Stimulated activated CD4-positive, alpha-beta T cell treated with anti-CD3 and anti-CD28 coated beads, TNF-alpha, amount 100 ng/mL, for 4 hours (primary cell): ENCODE results near the gene TUB.

Experiments
- DNase-seq, 3 experiments: peaks; one replicate each; pipeline ENCODE4 v3.0.0-alpha.2; 2020; ENCODE audit warnings: low read depth in 3 of 3

Gene TUB, protein sequence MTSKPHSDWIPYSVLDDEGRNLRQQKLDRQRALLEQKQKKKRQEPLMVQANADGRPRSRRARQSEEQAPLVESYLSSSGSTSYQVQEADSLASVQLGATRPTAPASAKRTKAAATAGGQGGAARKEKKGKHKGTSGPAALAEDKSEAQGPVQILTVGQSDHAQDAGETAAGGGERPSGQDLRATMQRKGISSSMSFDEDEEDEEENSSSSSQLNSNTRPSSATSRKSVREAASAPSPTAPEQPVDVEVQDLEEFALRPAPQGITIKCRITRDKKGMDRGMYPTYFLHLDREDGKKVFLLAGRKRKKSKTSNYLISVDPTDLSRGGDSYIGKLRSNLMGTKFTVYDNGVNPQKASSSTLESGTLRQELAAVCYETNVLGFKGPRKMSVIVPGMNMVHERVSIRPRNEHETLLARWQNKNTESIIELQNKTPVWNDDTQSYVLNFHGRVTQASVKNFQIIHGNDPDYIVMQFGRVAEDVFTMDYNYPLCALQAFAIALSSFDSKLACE

DNA sequence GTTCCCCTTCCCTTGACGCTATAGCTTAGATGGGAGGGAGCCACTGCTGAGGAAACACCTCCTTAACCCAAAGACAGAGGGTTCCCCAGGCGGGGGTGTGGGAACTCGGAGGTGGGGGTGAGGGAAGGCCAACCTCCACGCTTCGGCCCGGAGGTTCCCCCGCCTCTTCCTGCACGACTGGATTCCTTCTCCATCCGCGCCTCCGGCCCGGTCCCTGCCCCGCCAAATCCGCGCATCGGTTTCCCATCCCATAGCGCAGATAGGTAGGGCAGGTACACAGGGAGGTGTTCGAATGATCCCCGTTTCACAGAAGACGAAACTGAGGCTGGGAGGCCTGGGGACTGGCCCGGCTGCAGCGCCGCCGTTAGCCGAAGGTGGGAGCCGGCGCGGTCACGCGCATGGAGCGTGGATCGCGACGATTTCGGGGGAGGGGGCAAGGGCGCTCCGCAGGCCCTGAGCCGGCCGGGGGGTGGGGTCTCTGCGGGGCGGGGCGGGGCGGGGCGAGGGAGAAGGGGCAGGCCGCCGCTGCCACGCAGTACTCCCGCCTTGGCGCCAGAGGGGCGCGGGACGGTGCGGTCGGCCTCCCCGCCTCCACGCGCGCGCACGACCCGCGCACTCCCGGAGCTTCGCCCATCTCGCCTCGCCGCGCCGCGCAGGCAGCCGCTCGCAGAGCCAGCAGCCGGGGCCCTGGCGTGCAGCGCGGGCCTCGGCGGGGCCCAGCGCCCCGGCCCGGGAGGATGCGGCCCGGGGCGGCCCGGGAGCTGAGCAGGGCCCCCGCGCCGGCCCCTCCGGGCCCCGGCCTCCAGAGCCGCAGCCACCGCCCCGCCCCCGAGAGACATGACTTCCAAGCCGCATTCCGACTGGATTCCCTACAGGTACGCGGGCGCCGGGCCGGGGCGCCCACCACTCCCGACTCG is at the start of gene TUB:
Gene TUB, plus strand, starts transcription at position 538 of the 917 bp plus-strand sequence. Its CDS starts 300 bp downstream, at position 838.
- no peak for DNase-seq

DNA sequence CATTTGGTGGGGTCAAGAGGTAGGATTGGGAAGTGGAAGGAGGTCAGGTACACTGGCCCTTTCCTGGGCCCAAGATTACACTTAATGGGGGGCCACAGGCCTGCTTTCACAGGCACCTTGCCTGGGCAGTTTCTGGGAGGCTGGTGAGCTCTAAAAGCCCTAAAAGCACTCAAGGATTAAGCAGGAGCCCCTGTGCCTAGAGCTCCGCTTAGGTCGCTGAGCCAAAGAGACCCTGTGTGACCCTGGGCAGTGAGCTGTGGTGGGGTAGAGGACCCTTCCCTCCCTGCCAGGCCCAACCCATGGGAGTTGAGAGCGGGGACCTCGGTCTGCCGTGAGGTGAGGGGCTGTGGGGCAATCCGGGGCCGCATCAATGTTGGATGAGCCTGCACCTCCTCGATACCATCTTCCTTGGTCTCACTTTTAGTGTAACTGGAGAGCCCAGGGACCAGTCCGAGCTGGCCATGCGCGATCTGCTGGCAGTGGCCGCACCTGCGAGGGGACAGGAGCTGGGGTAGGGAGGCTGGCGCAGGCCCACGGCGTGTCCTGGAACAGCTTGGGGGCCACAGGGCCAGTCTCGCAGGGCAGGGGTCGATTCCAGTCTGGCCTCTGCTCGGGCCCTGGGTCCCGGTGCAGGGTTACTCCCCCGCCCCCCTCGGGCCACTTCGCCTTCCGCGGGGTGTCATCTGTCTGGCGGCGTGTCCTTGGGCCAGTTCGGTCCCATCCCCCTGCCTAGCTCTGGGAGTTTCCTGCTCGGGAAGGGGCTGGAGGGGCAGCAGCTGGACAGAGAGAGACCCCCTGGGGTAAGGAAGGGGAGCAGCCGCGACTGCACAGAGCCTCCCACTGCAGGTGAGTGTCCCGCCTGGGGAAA is 49.5 kb upstream of the TUB start:
- no peak for DNase-seq

DNA sequence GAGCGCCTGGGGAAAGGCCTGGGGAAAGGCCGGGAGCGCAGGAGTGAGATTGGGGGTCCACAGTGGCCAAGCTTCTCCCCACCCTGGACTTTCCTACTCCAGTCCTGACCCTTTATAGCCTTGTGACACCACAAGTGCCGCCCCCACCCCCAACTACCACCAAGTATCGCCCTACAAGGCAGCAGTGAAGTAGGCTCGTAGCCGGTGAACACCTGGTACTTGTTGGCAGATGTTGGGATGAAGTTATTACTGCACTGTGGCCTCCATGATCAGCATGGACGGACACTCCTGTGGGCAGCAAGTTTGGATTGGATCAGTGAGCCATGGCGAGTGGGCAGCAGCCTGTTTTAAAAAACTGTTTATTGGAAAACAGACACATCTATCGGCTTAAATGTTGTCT is 48.9 kb upstream of the TUB start:
- no peak for DNase-seq

DNA sequence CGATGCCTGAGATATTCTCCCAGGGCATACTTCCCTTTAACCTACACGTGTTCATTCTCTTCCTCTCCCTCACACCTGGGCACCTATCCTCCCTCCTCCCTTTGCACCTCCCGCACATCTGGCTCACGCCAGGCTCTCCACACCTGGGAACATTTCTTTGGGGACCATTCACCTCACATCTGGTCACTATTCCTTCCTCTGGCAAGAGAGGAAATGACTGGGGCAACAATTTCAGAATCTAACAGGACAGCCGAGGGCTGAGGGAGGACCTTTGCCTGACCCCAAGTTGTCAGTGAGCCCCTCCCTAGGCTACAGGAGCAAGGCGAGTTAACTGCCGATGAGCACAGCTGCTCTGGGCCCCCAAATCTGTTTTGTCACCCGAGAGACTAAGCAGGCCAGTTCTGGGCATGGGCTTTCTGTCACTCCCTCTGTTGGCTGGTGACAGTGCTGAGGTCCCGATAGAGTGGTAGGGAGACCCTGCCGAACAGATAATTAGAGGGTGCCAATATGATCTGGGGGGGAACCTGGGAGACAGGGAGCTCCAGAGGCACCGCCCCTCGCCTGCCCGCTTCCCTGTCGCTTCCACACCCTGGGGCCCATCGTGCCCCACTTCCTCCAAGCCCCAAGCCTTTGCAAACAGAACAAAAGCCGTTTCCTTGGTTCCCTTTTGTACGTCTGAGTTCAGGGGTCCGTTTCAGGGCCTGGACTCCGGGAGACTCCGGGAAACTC is 48.3 kb upstream of the TUB start:
- no peak for DNase-seq

DNA sequence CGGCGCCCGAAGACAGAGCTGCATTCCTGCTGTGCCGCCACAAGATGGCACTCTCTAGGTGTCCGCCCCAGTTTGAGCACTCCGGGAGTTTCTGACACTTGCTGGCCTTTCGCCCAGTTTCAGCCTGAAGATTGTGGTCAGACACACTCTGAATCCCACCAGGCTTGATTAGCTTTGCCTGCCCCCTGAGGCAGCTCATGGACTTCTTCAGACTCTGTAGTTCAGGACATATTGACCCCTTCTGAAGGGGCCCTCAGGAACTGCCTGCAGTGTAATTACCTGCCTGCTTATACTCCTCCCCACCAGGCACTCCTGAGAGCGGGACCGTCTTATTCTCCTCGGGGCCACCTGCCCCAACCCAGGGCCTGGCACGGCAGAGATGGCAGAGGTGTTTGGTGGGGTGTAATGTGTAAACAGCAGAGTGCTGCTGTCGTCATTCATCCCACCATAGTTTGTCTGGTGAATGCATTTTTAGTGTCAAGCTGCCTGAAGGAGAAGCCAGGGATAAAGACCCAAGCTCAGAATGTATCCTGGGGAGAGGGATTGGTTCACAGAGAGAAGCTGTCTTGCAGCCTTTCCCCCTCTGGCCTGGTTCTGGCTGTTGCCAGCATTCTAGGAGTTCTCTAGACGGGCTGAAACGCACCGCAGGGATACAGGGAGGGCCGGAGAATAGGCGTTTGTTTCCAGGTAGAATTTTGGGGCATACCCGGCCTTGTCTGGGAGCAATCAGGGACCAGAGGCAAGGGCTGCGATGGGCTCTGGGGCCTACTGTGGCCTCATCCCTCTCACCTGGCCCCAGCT is 47.5 kb upstream of the TUB start:
- DNase-seq, result peak in 2 of 3 experiments; percentile 16 to 17

DNA sequence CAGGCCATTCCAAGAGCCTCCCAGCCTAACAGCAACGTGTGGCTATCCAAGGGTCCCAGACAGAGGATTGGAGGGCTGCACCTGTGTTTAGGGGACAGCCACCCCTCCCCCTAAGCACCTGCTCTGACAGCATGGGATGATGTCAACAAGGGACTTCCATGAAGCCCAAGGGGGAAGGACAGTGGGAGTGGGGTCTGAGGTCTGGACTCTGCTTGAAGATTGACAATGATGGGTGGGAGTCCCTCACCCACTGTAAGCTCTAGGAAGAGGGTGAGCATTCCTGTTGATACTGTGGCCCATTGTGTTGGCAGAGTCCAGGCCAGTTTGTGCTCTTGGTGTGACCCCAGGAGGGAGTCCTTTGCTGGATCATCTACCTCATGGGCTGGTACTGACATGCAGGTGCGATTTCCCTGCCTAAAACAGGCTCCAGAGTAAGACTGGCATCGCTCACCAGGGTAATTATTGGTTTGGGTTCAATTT is 46.9 kb upstream of the TUB start:
- DNase-seq, result no peak

DNA sequence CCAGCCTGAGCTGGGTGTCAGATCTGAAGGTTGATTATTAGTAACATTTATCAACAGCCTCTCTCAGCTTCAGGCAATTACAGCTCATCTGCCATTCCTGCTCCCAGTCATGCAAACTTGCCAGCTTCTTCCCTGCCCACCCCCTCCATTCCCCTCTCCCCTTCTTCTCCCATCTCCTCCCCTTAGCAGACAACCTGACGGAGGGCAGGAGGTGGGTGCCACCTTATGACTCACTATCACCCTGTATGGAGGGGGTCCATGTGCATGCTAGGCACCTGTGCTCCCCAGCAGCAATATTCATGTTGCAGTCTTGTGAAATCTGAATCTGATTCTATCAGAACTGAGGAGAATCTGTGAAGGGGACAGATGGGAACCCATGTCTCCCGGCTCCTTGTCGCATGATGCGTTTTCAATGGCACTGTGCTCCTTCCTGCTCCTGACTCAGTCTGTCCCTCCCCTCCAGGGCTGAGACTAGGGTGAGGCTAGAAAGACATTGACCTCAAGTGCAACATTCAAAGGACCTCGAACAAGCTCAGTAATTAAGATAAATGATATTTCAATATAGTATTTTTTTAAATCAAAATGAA is 46.3 kb upstream of the TUB start:
- DNase-seq, result no peak

DNA sequence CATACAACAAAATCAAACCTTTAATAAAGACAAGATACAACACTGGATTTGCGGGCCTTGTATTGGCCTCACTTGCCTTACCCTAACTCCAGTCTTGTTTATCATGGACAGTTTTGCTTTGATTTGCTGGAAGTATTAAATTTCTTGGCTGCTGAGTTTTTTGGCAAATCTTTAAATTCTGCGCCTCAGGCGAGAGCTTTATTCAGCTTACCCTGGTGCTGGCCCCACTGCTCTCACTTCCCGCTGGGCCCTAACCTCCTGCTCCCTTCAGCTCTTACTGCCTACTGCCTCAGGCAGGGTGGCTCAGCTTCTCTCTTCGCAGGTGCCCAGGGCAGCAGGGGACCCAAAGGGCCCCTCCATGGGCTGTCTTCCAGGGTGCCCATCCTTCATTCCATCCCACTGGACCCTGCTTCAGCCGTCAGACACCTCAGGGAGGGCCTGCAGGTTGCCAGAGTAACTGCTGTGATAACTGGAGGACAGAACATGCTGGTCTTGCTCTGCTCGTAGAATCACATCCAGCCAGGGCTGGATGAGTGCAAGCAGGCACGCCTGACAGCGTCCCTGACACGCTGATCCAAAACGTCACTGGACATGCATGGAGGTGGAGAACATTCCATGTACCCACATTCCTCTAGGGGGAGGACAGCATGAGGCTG is 45.7 kb upstream of the TUB start:
- no peak for DNase-seq

DNA sequence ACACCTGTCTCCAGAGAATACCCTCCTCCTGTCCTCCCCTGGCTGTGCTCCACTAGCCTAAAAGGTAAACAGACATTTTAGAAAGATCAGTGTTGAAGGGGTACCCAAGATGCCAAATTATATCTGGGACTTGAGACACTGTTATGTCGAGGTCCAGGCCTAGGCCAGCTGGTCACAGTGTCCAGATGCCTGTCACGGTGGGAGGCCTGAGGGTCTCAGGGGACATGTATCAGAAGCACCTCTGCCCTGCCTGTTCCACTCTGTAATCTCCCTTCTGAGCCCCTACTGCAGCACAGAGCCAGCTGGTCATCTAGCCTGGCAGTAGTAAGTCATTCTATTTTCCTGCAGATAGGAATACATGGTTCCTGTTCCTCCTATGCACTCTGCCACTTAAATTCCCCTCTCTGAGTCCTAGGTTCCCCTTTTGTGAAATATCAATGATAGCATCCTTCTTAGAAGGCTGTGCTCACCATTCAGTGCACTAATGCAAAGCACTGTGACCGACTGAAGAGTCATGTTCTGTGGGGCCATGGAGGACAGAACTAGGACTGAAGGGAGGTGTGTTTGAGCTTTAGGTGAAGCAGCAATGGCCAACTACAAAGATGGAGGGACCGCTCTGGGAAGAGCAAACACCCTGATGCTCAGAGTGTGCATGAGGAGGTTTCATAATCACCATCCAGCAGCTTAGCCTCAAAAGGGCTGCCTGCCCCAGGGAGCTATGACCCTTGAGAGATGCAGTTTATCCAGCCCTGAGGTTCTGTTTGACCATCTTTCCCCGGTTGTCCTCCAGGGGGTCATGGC is 44.8 kb upstream of the TUB start:
- DNase-seq, result no peak

DNA sequence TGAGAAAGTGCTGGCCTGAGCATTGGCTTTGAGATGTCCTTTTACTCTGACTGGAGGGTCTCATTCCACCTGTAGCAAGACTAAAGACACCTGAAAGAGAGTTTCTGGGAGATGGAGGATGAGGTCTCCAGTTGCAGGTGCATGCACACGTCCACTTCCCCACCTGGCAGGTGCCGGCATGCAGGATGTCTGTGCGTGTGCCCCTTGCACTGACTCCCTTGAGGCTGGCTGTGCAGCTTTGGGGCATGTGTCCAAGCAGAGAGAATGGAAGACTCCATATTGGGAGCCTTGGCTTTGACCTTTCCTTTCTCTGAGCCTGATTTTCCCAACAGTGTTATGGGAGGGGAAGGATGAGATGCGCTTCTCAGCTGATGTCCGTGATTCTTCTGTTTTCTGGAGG is 44.0 kb upstream of the TUB start:
- DNase-seq, result no peak

DNA sequence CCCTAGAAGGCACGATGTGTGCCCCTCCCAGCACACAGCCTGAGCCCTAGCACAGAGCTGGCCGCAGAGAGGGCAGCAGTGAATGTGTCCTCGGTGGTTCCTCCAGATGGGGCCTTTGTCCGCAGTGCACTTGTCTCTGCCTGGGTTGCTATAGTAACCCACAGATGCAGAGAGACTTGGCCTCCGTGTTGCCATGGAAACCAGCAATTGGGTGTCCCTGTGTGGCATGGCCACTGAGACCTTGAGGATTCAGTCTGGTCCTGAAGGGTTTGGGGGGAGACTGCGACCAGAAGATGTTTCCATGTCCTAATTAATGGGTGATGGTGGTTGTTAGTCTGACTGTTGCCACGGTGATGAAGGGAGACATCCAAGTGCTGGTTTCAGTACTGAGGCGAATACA is 42.6 kb upstream of the TUB start:
- DNase-seq, result no peak

DNA sequence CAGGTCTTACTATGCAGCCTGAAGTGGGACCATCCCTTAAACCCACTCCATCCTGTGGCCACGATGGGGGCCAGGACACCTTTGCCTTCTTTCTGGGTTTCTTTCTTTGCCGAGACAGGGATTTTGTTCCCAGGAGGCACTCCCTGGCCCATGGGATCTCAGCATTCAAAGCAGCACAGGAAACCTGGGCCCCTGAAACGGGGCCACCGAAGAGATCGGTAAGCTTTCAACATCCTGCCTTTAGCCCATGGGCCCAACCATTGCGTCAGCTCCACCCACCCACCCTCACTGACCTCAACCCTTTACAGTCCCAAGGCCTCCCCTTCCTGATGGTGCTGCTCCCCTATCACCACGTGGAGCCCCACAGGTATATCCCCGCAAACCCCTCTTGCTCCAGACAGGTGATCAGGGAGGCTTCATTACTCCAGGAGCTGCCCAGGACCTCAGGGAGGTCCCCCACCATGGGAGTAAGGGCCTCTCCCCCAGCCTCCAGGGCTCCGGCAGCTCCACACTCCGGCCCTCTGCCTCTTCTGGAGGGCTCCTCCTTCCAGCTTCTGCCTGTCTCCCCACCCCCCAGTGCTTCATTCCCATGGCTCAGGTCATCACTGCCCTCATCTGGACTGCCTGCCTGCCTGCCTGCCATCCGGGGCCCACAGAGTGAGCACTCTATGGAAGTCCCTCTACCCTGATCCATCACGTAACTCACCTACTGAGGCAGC is 42.0 kb upstream of the TUB start:
- DNase-seq, result no peak

DNA sequence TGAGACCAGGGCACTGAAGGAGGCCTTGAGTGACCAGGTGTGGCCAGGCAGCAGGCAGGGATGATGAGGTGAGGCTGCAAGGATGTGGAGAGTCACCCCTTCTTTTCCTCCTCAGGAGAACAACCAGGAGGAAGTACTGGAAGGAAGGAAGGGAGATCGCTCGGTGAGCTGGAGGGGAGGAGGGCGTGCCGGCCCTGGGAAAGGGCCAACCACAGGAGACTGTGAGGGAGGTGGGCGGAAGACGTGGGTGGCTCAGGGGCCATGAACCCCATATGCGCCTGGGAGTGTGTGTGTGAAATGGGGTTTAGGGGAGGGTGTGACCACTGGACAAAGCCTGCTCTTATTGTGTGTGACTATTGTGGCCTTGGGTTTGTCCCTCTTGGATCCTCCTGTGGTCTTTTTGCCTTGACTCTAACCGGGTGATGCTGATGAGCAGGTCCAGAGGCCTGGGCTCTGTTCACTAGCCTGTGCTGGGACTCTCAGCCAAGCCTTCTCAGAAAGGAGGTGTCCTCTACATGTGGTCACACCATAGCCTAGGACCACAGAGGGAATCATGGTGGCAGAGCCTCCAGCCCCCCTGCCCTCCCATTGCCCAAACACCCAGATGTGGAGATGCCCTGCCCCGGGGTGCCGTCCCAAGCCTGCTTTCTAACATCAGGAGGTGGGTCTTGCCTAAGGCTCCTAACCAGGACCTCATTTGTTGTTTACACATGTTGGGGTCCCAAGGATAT is 41.3 kb upstream of the TUB start:
- DNase-seq, result no peak

DNA sequence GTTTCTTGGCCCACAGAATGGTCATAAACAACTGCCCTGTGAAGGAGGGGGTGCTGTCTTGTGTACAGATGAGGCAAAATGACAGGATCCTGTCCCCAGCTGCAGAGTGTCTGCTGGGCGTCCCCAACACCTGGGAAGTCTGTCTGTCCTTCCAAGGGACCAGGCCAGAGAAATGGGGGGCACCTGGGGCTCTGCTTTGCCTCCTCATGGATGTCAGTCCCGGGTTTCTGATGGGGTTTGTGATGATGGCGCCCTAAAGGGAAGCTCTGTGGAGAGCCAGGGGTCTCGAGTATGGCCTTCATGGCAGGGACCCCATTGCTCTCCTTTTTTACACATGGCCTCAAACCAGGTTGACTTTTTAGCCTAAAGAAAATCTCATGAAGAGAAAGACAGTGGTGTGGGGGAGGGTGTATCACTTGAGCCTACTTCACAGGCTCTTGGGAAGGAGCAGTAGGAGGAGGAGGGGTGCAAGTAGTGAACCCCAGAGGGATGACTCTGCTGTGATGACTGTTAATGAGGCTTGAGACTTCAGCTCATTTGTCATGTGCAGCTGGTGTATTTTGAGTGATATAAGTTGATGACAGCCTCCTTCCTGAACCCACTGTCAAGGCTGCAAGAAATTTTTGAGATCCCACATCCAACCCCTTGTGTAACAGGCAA is 40.6 kb upstream of the TUB start:
- no peak for DNase-seq

DNA sequence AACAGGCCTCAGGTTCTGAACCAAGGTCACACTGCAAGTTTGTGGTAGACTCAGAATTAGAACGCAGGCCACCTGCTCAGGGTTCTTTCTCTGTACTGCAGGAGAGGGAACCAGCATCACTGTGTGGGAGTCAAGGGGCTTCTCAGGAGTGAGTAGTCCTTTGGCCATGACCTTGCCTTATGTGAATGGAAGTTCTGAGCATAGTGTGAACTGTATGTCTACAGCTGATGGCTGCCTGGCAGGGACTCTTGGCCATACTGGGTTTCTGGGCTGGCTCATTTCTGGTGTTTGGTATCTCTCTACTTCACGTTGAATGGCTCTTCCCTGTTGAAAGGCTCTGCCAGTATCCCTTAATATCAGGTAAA is 40.1 kb upstream of the TUB start:
- no peak for DNase-seq

DNA sequence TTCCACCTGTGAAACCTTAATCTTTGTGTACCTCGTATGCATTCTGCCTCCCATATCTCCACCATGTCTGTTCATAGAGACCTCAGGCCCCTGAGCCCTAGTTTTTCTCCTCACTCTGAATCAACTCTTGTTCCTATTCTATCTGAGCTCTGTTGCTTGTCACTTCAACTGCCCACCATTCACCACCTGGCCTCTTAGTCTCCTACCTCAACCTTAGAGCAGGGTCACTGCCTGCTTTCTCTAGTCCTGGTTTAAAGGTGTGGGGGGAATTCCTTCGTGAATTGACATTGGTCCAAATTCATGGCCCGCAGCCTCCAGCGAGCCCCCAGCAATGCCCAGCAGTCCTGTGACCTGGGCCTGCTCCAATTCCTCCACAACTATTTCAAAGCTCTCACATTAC is 39.4 kb upstream of the TUB start:
- no peak for DNase-seq
